ENCODE measurements around the gene NT5DC1.

Gene NT5DC1

DNA sequence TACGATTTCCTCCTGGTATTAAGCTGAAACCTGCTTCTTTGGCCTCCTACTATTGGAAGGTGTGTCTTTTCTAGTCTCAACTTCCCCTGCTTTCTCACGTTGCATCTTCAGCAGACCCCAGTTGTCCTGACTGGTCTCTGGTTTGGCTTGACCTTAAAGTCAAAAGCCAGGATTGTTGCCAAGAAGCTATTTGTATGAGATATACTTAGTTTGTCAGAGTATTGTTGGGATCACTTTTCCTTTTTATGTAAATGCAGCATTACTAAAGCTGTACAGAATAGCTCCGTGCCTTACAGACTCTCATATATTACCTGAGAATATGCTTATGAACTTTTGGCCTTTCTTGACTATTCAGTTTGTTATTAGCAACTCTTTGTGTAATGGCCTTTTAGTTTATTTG, 92.1 kb downstream of the NT5DC1 start:
- TF ChIP-seq, protein P1, sequence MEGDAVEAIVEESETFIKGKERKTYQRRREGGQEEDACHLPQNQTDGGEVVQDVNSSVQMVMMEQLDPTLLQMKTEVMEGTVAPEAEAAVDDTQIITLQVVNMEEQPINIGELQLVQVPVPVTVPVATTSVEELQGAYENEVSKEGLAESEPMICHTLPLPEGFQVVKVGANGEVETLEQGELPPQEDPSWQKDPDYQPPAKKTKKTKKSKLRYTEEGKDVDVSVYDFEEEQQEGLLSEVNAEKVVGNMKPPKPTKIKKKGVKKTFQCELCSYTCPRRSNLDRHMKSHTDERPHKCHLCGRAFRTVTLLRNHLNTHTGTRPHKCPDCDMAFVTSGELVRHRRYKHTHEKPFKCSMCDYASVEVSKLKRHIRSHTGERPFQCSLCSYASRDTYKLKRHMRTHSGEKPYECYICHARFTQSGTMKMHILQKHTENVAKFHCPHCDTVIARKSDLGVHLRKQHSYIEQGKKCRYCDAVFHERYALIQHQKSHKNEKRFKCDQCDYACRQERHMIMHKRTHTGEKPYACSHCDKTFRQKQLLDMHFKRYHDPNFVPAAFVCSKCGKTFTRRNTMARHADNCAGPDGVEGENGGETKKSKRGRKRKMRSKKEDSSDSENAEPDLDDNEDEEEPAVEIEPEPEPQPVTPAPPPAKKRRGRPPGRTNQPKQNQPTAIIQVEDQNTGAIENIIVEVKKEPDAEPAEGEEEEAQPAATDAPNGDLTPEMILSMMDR (IDR thresholded peaks at IDR 0.05; ENCODE audit: insufficient read depth, low read depth, low read length, missing control alignments): no peak
- no peak for DNase-seq (ENCODE audit: low read depth)
- no peak overlapping the region for H3K4me3 ChIP-seq (ENCODE audit: low read length)

DNA sequence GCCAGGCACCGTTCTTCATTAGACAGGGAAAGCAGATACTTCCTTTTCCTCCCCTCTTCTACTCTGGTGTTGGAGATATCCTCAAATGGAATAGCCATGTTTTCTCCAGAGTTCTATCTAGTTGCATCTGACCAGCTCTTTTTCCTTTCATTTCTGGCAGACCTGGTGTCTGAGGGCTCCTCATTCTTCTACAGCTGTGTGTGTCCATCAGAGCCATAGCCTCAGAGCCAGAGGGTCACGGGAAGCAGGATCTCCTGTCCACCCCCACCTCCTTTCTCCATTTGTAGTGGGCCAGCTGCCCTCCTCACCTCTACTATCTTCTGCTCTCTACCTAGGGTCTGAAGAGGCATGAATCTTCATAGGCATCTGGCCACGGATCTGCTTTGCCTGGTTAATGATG, 96.2 kb downstream of the NT5DC1 start:
- DNase-seq (ENCODE audit: low read depth): no peak
- TF ChIP-seq, protein P1 (IDR thresholded peaks at IDR 0.05; ENCODE audit: insufficient read depth, low read depth, low read length, missing control alignments): no peak
- no peak overlapping the region for H3K4me3 ChIP-seq (ENCODE audit: low read length)

DNA sequence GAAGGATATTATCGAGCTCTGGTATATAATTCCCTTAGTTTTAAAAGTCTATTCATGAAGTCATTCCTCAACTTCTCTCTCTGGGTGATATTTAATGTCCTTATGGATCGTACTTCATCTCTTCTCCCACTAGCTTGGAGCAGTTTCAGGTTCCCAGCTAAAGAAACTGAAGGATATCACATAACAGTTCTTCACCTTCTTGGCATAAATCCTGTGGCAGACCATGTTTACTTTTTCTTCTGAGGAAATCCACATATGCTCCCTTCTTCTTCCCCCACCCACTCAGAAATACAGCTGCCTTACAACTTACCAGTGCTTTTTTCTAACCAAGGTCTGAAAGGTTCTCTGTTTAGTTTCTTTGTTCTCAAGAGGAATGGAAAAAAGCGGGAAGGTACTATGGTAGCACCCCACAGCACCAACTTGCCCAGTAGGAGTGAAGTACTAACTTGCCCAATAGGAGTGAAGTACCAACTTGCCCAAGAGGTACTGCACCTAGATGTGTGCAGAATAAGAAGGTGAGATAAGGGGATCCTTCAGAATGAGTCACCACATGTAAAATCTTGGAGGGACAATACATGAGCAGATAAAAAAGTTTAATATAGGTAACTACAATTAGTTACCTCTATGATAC, 100.1 kb downstream of the NT5DC1 start:
- DNase-seq (ENCODE audit: low read depth): peak; percentile 75
- no peak overlapping the region for H3K4me3 ChIP-seq (ENCODE audit: low read length)
- TF ChIP-seq, protein P1 (IDR thresholded peaks at IDR 0.05; ENCODE audit: insufficient read depth, low read depth, low read length, missing control alignments): no peak

DNA sequence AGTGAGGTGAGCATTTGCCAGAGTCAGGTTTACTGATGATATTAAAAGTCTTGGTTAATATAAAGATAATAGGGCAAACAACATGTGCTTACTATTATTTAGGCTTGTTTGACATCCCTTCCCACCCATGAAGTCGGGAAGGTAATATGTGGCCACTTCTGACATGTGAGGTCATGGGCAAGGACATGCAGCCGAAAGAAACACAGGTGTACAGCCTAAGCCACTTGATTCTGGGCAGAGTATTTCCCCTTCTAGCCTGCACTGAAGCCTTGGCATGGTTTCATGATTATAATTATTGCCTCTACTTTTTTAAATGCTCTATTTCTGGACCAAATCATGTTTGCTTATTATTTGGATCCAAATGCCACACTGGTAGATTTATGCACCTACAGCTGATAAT, 100.9 kb downstream of the NT5DC1 start:
- DNase-seq (ENCODE audit: low read depth): no peak
- H3K4me3 ChIP-seq (ENCODE audit: low read length): no peak overlapping the region

DNA sequence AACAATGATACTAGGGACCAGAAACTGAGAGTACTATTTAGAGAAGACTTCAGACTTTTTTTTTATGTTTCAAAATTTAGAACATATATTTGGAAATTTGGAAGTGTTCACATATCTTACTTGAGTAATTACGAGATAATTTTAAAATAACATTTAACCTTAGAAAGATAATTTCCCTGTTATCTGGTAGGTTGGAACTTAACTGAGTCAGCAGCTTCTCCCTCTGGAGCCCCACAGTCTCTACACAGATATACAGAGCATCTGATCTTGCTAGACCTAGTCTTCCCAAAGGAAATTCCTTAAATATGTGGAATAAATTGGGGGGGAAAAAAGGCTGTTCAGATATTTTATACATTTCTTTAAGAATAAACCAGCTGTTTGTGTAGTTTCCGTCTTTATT, 104.6 kb downstream of the NT5DC1 start:
- TF ChIP-seq, protein P1 (IDR thresholded peaks at IDR 0.05; ENCODE audit: insufficient read depth, low read depth, low read length, missing control alignments): no peak
- no peak for DNase-seq (ENCODE audit: low read depth)
- H3K4me3 ChIP-seq (ENCODE audit: low read length): no peak overlapping the region

More for the DNA sequence above, 100.9 kb downstream of the NT5DC1 start:
- TF ChIP-seq, protein P1 (IDR thresholded peaks at IDR 0.05; ENCODE audit: insufficient read depth, low read depth, low read length, missing control alignments): no peak

DNA sequence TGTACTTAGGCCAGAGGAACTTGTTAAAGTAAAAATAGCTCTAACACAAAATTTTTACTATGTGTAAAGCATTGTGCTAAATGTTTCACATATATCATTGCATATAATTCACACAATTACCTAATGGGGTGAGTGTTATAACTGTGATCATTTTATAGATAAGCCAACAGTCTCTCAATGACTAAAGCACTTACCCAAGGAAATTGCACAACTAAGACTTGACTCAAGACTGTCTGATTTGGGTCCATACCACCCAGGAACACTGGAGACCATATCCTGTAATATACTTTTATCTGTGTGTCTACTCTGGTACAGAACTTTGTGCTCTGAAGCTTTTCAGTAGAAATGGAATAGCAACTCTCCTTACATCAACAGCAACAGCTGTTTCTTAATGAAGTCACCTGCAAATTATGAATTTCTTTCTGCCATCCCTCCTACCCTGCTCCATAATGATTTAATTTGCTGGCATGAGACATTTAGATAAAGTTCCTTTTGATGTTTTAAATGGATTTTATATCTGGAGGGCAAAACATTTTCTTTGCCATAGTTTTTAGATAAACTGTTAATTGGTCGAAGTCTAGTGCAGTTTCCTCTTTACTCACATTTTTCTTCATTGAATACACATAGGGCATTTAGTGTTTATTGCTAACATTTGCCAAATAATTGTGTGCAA, 105.7 kb downstream of the NT5DC1 start:
- peak; percentile 76 for DNase-seq (ENCODE audit: low read depth)
- TF ChIP-seq, protein P1 (IDR thresholded peaks at IDR 0.05; ENCODE audit: insufficient read depth, low read depth, low read length, missing control alignments): no peak
- H3K4me3 ChIP-seq (ENCODE audit: low read length): no peak overlapping the region
